Activated T-helper 2 cell treated with anti-CD3 and anti-CD28 coated beads, Interferon-gamma antibody, Interleukin-2, Interleukin-4, amounts not matched to agents 10 μg/mL and 5 μg/mL and 100 μg/mL, durations not matched to agents 14 hours and 24 hours and 36 hours (primary cell): ENCODE measurements around the gene HMHB1. TPM values are rescaled to one million over a fixed set of nuclear protein-coding genes. Genes with fewer than 3 reads are reported as not detected.

Source experiments
- DNase-seq: peaks from one replicate; pipeline ENCODE4 v3.0.0; 2021; ENCODE audit warnings: low spot score
- H3K27ac Mint-ChIP-seq: one replicate; pipeline ENCODE4 v1.8.0; 2021; ENCODE audit warnings: mixed read lengths
- H3K27me3 Mint-ChIP-seq: one replicate; pipeline ENCODE4 v1.8.0; 2021; ENCODE audit warnings: low read depth, mixed read lengths
- H3K36me3 Mint-ChIP-seq: one replicate; pipeline ENCODE4 v1.8.0; 2021; ENCODE audit warnings: low read depth, mixed read lengths
- H3K4me1 Mint-ChIP-seq: one replicate; pipeline ENCODE4 v1.8.0; 2021; ENCODE audit warnings: low read depth, mixed read lengths
- H3K4me3 Mint-ChIP-seq: one replicate; pipeline ENCODE4 v1.8.0; 2021; ENCODE audit warnings: low read depth, mild to moderate bottlenecking, moderate library complexity, mixed read lengths
- H3K9me3 Mint-ChIP-seq: one replicate; pipeline ENCODE4 v1.8.0; 2021; ENCODE audit warnings: mixed read lengths
- intact Hi-C: fragments of 100-400 bp; cut with micrococcal nuclease; formaldehyde crosslinking; loops from one replicate; pipeline ENCODE4 v1.15.1; 2023
- total RNA-seq: library from RNA; stranded (reverse); gene quantifications from 2 replicates; pipeline ENCODE4 v1.2.3, GENCODE V29; 2022

Gene HMHB1
- total RNA-seq, 1 donor from 2014 or later: not detected

- intact Hi-C loops: no loop called here
- no peak for DNase-seq
- Mint-ChIP-seq H3K4me3 (no peak overlapping the region), H3K9me3 (peaks cover 13% of the 10 kb centered on the region), H3K36me3 (no peaks in the 10 kb centered on the region), H3K27me3 (peaks cover 8% of the 10 kb centered on the region), H3K4me1 (peaks cover 3% of the 10 kb centered on the region), H3K27ac (no peak overlapping the region)
Observed at GRCh38 chr5:143782588-143783386, 29.2 kb upstream of the HMHB1 start.

- DNase-seq: no peak
- H3K27me3 Mint-ChIP-seq: peaks cover 13% of the 10 kb centered on the region
Observed at GRCh38 chr5:143788401-143788800, 23.6 kb upstream of the HMHB1 start.

GRCh38 chr5:143790457-143791112, 21.4 kb upstream of the HMHB1 start:
- no peak overlapping the region for H3K27ac Mint-ChIP-seq
- H3K27me3 Mint-ChIP-seq: peaks cover 7% of the 10 kb centered on the region
- H3K4me3 Mint-ChIP-seq: no peak overlapping the region
- H3K4me1 Mint-ChIP-seq: peaks cover 10% of the 10 kb centered on the region
- no peak for DNase-seq
- H3K9me3 Mint-ChIP-seq: peaks cover 5% of the 10 kb centered on the region
- intact Hi-C loops: no loop called here
- no peaks in the 10 kb centered on the region for H3K36me3 Mint-ChIP-seq

More at GRCh38 chr5:143788401-143788800, 23.6 kb upstream of the HMHB1 start:
- Mint-ChIP-seq H3K4me3 (no peak overlapping the region), H3K36me3 (no peaks in the 10 kb centered on the region), H3K27ac (no peak overlapping the region), H3K4me1 (peaks cover 10% of the 10 kb centered on the region), H3K9me3 (peaks cover 13% of the 10 kb centered on the region)
- intact Hi-C loops: no loop called here

GRCh38 chr5:143791848-143792731, 19.9 kb upstream of the HMHB1 start:
- intact Hi-C loops: no loop called here
- peaks cover 10% of the 10 kb centered on the region for H3K4me1 Mint-ChIP-seq
- H3K36me3 Mint-ChIP-seq: no peaks in the 10 kb centered on the region
- peaks cover 7% of the 10 kb centered on the region for H3K27me3 Mint-ChIP-seq
- no peak for DNase-seq
- H3K4me3 Mint-ChIP-seq: peak overlapping the region; percentile 4
- peaks cover 5% of the 10 kb centered on the region for H3K9me3 Mint-ChIP-seq
- peak overlapping the region; percentile 0 for H3K27ac Mint-ChIP-seq

GRCh38 chr5:143793249-143793648, 18.7 kb upstream of the HMHB1 start:
- H3K36me3 Mint-ChIP-seq: no peaks in the 10 kb centered on the region
- H3K27me3 Mint-ChIP-seq: peaks cover 2% of the 10 kb centered on the region
- no peak overlapping the region for H3K27ac Mint-ChIP-seq
- intact Hi-C loops: no loop called here
- H3K4me3 Mint-ChIP-seq: no peak overlapping the region
- H3K9me3 Mint-ChIP-seq: peaks cover 2% of the 10 kb centered on the region
- DNase-seq: no peak
- peaks cover 10% of the 10 kb centered on the region for H3K4me1 Mint-ChIP-seq

GRCh38 chr5:143796125-143796524, 15.8 kb upstream of the HMHB1 start:
- Mint-ChIP-seq H3K27ac (no peak overlapping the region), H3K4me1 (peaks cover 19% of the 10 kb centered on the region), H3K27me3 (peaks cover 3% of the 10 kb centered on the region), H3K4me3 (no peak overlapping the region), H3K9me3 (no peaks in the 10 kb centered on the region), H3K36me3 (no peaks in the 10 kb centered on the region)
- DNase-seq: no peak
- intact Hi-C loops: no loop called here

- no peak for DNase-seq
- Mint-ChIP-seq H3K4me3 (no peak overlapping the region), H3K27me3 (peaks cover 3% of the 10 kb centered on the region), H3K9me3 (no peaks in the 10 kb centered on the region), H3K27ac (no peak overlapping the region), H3K36me3 (no peaks in the 10 kb centered on the region), H3K4me1 (peaks cover 17% of the 10 kb centered on the region)
- intact Hi-C loops: no loop called here
Observed at GRCh38 chr5:143796753-143797152, 15.2 kb upstream of the HMHB1 start.

GRCh38 chr5:143800715-143801114, 11.2 kb upstream of the HMHB1 start:
- Mint-ChIP-seq H3K4me3 (no peak overlapping the region), H3K27ac (no peak overlapping the region), H3K36me3 (no peaks in the 10 kb centered on the region), H3K4me1 (peaks cover 10% of the 10 kb centered on the region), H3K9me3 (no peaks in the 10 kb centered on the region), H3K27me3 (peaks cover 6% of the 10 kb centered on the region)
- DNase-seq: no peak
- intact Hi-C loops: no loop called here

- intact Hi-C loops: no loop called here
- H3K36me3 Mint-ChIP-seq: no peaks in the 10 kb centered on the region
Observed at GRCh38 chr5:143801252-143801939, 10.6 kb upstream of the HMHB1 start.

GRCh38 chr5:143805861-143806260, 6.1 kb upstream of the HMHB1 start:
- intact Hi-C loops: no loop called here
- H3K27ac Mint-ChIP-seq: no peak overlapping the region

More at GRCh38 chr5:143801252-143801939, 10.6 kb upstream of the HMHB1 start:
- no peak overlapping the region for H3K4me3 Mint-ChIP-seq
- no peak overlapping the region for H3K27ac Mint-ChIP-seq
- DNase-seq: no peak
- H3K9me3 Mint-ChIP-seq: no peaks in the 10 kb centered on the region
- H3K27me3 Mint-ChIP-seq: peaks cover 6% of the 10 kb centered on the region
- peaks cover 13% of the 10 kb centered on the region for H3K4me1 Mint-ChIP-seq

GRCh38 chr5:143806579-143806978, 5.4 kb upstream of the HMHB1 start:
- Mint-ChIP-seq H3K36me3 (no peaks in the 10 kb centered on the region), H3K4me3 (no peak overlapping the region), H3K9me3 (no peaks in the 10 kb centered on the region), H3K4me1 (peaks cover 15% of the 10 kb centered on the region), H3K27ac (no peak overlapping the region), H3K27me3 (peaks cover 3% of the 10 kb centered on the region)
- no peak for DNase-seq
- intact Hi-C loops: no loop called here

More at GRCh38 chr5:143805861-143806260, 6.1 kb upstream of the HMHB1 start:
- Mint-ChIP-seq H3K9me3 (no peaks in the 10 kb centered on the region), H3K36me3 (no peaks in the 10 kb centered on the region), H3K4me3 (no peak overlapping the region), H3K4me1 (peaks cover 12% of the 10 kb centered on the region), H3K27me3 (peaks cover 3% of the 10 kb centered on the region)
- no peak for DNase-seq

GRCh38 chr5:143807401-143807800, 4.6 kb upstream of the HMHB1 start:
- Mint-ChIP-seq H3K27ac (no peak overlapping the region), H3K9me3 (no peaks in the 10 kb centered on the region), H3K4me1 (peaks cover 23% of the 10 kb centered on the region), H3K4me3 (no peak overlapping the region), H3K36me3 (no peaks in the 10 kb centered on the region), H3K27me3 (peaks cover 3% of the 10 kb centered on the region)
- intact Hi-C loops: no loop called here
- DNase-seq: no peak
